GM12874 (cell line): ENCODE results near the gene PCNX2.

Source experiments
- TF ChIP-seq, protein P1 (sequence below): IDR thresholded peaks from 2 replicates; pipeline ENCODE4 v1.5.1; 2011; ENCODE audit warnings: low read depth, mild to moderate bottlenecking, control low read depth, low read length, moderate library complexity; ENCODE audit not compliant: insufficient read depth

Gene PCNX2

GRCh38 chr1:233019083-233019482, 276.4 kb downstream of the PCNX2 start:
- TF ChIP-seq, protein P1, sequence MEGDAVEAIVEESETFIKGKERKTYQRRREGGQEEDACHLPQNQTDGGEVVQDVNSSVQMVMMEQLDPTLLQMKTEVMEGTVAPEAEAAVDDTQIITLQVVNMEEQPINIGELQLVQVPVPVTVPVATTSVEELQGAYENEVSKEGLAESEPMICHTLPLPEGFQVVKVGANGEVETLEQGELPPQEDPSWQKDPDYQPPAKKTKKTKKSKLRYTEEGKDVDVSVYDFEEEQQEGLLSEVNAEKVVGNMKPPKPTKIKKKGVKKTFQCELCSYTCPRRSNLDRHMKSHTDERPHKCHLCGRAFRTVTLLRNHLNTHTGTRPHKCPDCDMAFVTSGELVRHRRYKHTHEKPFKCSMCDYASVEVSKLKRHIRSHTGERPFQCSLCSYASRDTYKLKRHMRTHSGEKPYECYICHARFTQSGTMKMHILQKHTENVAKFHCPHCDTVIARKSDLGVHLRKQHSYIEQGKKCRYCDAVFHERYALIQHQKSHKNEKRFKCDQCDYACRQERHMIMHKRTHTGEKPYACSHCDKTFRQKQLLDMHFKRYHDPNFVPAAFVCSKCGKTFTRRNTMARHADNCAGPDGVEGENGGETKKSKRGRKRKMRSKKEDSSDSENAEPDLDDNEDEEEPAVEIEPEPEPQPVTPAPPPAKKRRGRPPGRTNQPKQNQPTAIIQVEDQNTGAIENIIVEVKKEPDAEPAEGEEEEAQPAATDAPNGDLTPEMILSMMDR = no peak

GRCh38 chr1:233016798-233017197, 278.7 kb downstream of the PCNX2 start:
- TF ChIP-seq, protein P1 = no peak

DNA sequence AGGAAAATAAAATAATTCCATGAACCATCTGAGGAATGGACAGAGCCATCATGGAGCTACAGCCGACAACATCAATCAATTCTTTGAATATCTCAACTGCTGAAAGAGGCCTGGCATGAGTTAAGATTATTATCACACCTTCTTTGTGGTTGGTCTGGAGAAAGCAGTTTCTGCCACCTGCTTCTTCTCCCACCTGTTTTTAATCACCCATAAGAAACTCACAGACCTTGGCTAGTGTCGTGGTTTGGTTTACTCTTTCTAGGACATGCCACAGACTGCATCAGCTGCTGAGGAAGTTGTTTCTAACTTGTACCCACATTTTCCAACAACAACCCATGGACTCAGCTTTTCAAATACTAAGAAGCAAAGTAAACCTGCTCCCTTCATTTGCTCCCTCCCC, 279.6 kb downstream of the PCNX2 start:
- TF ChIP-seq, protein P1 = no peak

GRCh38 chr1:233012021-233012420, 283.5 kb downstream of the PCNX2 start:
- TF ChIP-seq, protein P1 = no peak

- TF ChIP-seq, protein P1 = no peak
Observed at GRCh38 chr1:233010146-233010545, 285.4 kb downstream of the PCNX2 start.

GRCh38 chr1:233006541-233006973, 289.0 kb downstream of the PCNX2 start:
- TF ChIP-seq, protein P1 = no peak

DNA sequence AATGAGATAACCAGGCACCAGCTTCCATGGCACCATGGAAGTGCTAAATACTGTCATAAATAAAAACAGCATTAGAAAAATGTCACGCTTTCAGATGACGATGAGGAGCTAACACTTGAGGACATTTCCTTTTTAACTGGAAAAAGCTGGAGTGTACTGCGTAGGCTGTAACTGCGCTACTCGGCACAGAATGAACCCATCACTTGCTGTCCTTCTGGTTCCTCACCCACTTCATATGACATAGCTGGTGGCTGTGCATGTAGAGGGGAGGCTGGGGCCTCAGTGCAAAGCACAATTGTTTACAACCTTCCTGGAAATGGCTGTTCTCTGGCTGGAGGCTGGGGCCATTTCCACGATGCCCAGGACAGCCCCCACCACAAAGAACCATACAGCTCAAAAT, 289.4 kb downstream of the PCNX2 start:
- TF ChIP-seq, protein P1 = no peak

DNA sequence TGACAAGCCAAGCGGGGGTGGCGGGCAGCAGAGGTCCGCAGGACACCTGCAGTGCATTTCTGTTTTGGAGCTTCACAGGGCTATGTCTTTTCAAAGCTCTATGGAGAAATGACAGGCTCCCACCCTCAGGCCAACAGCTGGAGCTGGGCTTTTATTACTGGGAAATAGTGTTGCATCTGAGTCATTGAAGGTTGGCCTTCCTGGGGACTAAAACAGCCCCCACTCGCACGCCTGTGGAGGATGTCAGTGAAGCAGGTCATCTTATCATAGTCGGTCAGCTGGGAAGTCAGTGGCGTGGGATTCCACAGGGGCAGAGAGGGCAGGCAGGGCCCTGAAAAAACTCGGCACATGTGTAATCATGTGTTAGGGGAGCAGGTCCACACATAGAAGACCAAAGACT, 289.8 kb downstream of the PCNX2 start:
- TF ChIP-seq, protein P1 = no peak
